Stimulated activated CD8-positive, alpha-beta memory T cell treated with anti-CD3 and anti-CD28 coated beads, Interleukin-4, amount 100 ng/mL, for 4 hours (primary cell): ENCODE data around the gene TSPO2.
"Not testable (repeated sequence)": the region's sequence is repeated elsewhere in the genome, so short reads cannot be mapped to it uniquely, and the experiment has no call there.

Experiments
- DNase-seq, 2 donors: peaks; one replicate each; pipeline ENCODE4 v3.0.0-alpha.2; 2020; ENCODE audit warnings: low read depth in 2 of 2, low spot score in 1 of 2

The TSPO2 gene

GRCh38 chr6:41042226-41043055 lies at the start of gene TSPO2:
TSPO2 (plus strand) TSS chr6:41042467; CDS start chr6:41042986, 519 bp downstream.
- DNase-seq, result no peak

- no peak for DNase-seq
These were observed 49.5 kb upstream of the TSPO2 start for GRCh38 chr6:40992746-40993145.

GRCh38 chr6:40996591-40997233 lies 45.6 kb upstream of the TSPO2 start:
- no peak for DNase-seq

DNA sequence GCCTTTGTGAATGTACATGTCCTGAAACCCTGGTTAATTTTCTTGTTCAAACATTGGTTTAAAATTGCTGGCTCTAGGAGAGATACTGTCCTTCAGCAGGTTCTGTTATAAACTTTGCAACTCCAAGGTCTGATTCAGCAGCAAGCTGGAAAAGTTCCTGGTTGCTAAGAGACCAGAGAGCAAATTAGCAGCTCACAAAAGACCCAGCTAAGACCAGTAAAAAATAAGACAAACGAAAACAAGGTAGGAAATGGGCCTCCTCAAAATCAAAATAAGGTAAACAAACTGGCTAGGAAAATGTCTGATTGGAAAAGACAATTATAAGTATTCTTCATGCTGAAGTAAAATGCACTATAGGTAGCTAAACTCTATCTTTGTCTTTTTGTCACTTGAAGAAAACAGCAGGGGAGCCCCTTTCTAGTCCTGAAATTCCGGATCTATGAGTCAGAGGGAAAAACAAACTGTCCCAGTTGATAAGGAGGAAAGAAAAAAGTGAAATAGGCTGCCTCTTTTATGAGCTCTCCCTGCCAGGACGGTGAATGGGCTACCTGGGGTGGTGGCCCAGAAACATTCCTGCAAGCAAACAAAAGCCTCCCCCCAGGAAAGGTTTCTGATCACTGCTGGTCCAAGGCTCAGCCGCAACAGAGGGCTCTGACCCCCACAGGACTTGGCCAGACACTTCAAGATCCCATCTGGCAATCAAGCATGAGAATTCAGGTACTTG lies 44.9 kb upstream of the TSPO2 start:
- DNase-seq, result no peak

DNA sequence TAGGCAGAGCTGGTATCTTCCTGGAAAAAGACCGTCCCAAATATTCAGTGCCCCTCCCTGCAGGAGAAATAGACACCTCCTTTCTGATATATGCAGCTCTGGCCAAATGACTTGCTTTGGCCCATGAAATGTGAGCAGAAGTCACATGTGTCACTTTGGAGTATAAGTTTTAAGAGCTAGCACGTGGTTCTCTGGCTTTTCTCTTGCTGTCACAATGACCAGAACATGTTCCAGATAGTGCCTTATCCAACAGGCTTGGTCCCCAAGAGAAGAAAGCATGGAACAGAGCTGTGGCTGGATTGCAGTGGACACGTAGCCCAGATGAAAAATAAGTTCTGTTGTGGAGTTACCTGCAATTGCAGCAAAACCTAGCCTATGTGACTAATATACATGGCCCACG lies 43.6 kb upstream of the TSPO2 start:
- DNase-seq, result no peak

DNA sequence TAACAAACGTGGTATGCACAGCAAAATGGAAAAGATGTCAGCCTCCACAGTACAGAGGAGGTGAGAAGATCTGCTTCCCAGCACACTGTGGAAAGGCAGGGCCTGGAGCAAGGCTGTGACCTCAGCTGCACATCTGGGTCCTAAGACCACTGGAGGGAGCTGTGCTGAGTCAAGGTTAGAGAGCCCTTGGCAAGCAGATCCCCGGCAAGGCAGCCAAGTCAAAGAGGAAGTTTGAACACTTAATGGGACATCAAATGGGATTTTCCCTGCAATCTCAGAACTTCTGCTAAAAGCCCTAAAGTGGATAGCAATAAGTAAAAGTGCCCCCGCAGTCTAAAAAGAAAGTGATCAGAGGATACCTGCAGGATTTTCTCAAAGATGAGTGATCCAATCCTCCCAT lies 42.7 kb upstream of the TSPO2 start:
- no peak for DNase-seq

DNA sequence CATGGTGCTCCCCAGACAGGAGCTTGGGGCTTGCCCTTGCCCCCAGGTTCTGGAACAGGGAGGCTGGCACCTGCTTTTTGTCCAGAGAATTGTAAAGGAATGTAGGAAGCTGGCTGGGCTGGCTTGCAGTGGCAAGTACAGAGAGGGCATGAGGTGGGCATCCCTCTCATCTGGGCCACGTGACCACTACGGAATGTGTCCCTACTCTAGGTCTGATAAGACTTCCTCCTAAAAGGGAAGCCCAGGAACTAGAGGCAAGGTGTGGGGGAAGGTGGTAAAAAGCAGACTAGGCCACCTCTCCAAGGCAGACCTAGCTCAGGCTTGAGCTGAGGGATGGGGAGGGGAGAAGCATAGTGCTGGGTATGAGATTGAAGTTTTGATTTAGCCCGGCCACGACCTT lies 42.0 kb upstream of the TSPO2 start:
- DNase-seq, result no peak

DNA sequence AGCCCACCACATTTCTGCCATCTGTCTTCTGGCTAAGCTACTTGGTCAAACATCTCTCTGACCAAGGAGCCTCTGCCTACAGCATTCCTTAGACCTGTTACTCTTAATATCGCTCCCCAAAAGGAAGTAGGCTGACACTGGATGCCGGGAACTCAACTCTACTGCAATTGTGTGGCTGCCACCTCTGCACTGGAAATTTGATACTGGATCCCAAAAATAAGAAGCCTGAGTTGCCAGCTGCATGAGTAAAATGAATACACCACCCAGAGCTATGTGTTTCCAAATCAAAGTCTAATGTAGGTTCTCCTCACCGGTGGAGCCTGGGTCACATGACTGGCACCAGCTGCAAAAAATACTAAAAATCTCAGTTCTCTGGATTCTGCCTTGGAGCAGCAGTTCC lies 40.1 kb upstream of the TSPO2 start:
- DNase-seq, result no peak

- DNase-seq, result peak in 1 of 2 donors; percentile 17
These were observed 36.0 kb upstream of the TSPO2 start for GRCh38 chr6:41006217-41006616.

DNA sequence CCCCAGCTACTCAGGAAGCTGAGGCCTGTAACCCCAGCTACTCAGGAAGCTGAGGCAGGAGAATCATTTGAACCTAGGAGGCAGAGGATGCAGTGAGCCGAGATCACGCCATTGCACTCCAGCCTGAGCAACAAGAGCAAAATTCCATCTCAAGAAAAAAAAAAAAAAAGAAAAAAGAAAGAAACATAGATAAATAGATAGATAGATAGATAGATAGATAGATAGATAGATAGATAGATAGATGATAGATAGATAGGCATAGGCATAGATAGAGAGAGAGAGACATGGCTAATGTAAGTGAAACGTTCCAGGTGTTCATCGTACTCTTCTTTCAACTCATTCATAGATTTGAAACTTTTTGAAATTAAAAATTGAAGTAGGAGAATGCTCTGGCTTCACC lies 35.3 kb upstream of the TSPO2 start:
- not testable (repeated sequence) for DNase-seq

GRCh38 chr6:41008011-41008410 lies 34.3 kb upstream of the TSPO2 start:
- DNase-seq, result no peak

DNA sequence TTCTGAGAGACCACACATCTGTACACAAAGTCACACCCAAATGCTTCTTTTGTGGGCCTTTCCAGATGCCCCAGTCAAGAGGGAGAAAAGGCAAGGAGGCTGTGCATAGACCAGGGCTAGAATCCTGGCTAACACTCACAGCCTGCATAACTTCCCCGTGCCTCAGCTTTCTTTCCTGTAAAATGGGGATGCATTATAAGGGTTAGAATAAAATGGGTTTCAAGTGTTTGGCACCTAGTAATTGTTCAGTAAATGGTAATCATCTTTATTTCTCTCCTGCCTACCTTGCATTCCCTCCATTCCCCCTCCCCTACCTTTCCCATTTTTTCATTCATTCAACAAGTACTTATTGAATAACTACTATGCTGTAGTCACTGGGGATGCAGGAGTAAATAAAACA lies 32.6 kb upstream of the TSPO2 start:
- no peak for DNase-seq

GRCh38 chr6:41011673-41012072 lies 30.6 kb upstream of the TSPO2 start:
- DNase-seq, result no peak

DNA sequence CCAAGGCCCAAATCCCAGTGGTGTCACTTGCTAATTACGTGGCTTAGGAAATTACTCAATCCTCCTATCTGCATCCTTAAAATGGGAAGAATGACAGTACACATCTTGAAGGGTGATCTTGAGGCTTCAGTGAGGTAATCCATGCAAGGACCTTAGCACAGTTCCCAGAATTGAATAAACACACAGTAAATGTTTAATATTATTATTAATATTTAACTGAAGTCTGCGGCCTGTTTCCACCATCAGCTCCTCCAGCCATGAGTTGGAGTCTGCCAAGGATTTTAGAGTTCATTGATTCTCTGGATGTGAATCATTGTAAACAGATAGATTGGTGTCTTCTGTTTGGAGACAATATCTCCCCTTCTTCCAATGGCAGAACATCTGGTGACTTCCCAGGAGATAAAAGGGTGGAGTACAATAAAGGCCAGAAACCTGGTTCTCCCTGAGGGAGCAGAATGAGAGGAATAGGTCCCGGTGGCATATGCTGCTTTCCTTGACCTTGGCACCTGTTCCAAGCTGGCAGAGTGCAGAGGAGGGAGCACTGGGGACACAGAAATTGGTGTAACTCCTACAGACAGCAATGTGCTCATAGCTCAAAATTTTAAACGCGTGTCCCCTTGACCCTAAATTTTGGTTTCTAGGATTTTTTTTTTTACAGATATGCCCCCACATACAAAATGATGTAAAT lies 28.7 kb upstream of the TSPO2 start:
- no peak for DNase-seq

DNA sequence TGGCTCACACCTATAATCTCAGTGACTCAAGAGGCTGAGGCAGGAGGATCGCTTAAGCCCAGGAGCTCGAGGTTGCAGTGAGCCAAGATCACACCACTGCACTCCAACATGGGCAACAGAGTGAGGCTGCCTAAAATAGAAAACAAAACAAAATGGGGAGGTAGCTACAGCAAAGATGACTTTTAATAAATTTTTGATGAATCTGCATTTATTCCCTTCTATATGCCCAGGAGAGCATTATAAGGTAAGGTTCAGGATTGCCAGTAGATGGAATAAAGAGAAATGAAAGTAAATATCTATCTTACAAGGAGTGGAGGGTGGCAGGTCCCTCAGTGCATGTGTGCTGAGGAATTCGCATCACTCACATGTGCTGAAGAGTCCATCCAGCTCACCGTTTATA lies 27.5 kb upstream of the TSPO2 start:
- no peak for DNase-seq

DNA sequence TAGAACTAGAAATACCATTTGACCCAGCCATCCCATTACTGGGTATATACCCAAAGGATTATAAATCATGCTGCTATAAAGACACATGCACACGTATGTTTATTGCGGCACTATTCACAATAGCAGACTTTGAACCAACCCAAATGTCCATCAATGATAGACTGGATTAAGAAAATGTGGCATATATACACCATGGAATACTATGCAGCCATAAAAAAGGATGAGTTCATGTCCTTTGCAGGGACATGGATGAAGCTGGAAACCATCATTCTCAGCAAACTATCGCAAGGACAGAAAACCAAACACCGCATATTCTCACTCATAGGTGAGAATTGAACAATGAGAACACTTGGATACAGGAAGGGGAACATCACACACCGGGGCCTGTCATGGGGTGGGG lies 26.4 kb upstream of the TSPO2 start:
- not testable (repeated sequence) for DNase-seq

DNA sequence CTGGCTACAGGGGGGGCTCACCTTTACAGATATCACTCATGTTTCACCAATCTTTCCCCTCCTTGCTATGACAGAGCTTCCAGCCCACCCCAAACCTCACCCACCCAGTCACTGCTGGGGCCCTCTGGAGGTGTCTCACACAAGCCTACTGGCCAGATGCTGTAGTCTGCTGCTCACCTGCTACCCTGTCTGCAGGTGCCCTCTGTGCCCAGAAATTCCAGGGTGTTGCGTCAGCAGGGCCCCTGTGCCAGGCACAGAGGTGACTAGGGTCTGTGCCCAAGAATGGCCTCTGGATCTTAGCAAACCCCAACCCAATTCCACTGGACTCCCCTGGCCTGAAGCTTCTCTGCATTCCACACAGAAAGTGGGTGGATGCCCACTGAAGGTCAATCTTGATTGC lies 24.6 kb upstream of the TSPO2 start:
- no peak for DNase-seq

DNA sequence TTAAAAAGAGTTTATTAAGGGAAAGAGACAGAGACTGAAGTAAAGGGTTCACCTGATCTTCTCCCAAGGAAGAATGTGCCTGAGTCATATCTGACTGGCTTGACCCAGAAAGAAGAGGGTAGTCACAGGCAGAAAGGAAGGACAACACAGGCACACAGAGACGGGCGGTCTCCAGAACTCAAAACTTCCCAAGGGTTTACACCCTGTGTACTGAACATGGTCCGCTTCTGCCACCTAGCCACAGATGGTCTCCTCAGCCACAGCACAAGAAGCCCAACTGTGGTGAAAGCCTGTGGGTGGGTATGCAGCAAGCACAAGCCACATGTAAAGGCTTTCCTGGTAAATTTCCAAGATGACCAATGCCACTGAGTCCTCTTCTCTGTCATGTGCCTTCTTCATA lies 20.4 kb upstream of the TSPO2 start:
- DNase-seq, result no peak

- no peak for DNase-seq
These were observed 20.0 kb upstream of the TSPO2 start for GRCh38 chr6:41022294-41022693.

- DNase-seq, result no peak
These were observed 19.2 kb upstream of the TSPO2 start for GRCh38 chr6:41023114-41023513.

DNA sequence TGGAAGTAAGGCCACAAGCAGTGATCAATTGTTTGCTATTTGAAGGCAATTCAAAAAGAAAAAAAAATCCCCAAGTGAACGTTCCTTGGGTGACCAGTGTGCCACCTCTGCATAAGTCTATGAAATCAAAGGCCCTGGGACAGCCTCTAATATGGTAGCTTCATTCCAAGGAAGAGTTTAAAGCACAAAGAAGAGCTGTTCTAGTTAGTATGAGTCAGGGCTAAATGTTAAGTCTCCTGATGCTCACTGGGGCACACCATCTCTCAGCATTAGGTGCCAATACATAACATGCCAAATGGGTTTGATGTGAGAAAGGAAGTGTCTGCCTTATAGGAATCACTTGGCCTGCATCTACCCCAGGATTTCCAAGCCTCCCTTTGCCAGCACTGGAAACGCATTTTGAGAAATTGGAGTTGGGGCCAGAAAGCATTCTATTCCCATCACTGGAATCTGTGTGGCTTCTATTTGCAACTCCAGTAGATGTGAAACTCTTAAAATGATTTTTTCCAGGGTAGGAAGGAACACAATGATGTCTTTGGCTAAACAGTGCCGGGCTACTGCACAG lies 16.2 kb upstream of the TSPO2 start:
- DNase-seq, result no peak
